T-helper 1 cell treated with Interleukin-12 subunit alpha and Interleukin-12 subunit beta and Interleukin-4 antibody, amounts not matched to agents 30 ng/mL and 1 ng/mL, for 36 hours (primary cell): Measurements from ENCODE around the gene UBL4A. TPM values are rescaled to one million over a fixed set of nuclear protein-coding genes. Genes with fewer than 3 reads are reported as not detected.

Source experiments
- intact Hi-C: fragments of 100-400 bp; cut with micrococcal nuclease; formaldehyde crosslinking; loops from one replicate; pipeline ENCODE4 v1.15.1; 2024
- total RNA-seq: library from RNA; stranded (reverse); gene quantifications from 2 replicates; pipeline ENCODE4 v1.2.3, GENCODE V29; 2022

UBL4A gene
- total RNA-seq, 1 donor from 2014 or later, result 47.8 TPM

DNA sequence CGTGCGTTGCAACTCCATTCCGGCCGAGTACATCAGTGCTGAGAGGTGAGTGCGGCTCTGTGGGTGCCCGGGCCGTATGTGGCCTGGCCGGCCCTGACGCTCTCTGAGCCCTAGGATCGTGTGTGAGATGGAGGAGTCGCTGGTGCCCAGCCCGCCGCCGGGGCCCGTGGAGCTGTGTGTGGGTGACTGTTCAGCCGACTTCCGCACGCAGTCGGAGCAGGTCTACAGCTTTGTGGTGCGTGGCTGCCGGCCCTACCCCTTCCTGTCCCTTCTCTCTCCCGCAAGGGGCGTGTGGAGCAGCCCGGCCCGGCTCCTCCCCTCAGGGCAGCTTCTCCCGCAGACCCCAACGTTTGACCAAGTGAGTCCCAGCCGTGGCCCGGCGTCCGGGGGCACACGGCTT lies 20.4 kb downstream of the UBL4A start:
- intact Hi-C loops, result no loop called here

GRCh38 chrX:154465601-154466000 lies 20.8 kb downstream of the UBL4A start:
- intact Hi-C loops, result no loop called here

GRCh38 chrX:154464806-154465365 lies 21.5 kb downstream of the UBL4A start:
- intact Hi-C loops, result no loop called here

GRCh38 chrX:154463611-154464220 lies 22.7 kb downstream of the UBL4A start:
- intact Hi-C loops, result no loop called here

GRCh38 chrX:154462396-154462795 lies 24.0 kb downstream of the UBL4A start:
- intact Hi-C loops, result no loop called here

DNA sequence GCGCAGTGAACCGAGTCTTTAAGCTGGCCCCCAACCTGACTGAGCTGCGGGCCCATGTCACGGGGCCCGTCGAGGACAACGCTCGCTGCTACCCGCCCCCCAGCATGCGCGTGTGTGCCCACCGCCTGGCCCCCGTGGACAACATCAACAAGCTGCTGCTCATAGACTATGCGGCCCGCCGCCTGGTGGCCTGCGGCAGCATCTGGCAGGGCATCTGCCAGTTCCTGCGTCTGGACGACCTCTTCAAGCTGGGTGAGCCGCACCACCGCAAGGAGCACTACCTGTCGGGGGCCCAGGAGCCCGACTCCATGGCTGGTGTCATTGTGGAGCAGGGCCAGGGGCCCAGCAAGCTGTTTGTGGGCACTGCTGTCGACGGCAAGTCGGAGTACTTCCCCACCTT lies 26.1 kb downstream of the UBL4A start:
- intact Hi-C loops, result no loop called here

- intact Hi-C loops, result loop anchor here (2.0 kb wide), 2 partner anchors 19 to 23 kb away; partner anchors contain the start of genes GDI1 and LAGE3
These were observed 26.6 kb downstream of the UBL4A start for GRCh38 chrX:154459832-154460231.

DNA sequence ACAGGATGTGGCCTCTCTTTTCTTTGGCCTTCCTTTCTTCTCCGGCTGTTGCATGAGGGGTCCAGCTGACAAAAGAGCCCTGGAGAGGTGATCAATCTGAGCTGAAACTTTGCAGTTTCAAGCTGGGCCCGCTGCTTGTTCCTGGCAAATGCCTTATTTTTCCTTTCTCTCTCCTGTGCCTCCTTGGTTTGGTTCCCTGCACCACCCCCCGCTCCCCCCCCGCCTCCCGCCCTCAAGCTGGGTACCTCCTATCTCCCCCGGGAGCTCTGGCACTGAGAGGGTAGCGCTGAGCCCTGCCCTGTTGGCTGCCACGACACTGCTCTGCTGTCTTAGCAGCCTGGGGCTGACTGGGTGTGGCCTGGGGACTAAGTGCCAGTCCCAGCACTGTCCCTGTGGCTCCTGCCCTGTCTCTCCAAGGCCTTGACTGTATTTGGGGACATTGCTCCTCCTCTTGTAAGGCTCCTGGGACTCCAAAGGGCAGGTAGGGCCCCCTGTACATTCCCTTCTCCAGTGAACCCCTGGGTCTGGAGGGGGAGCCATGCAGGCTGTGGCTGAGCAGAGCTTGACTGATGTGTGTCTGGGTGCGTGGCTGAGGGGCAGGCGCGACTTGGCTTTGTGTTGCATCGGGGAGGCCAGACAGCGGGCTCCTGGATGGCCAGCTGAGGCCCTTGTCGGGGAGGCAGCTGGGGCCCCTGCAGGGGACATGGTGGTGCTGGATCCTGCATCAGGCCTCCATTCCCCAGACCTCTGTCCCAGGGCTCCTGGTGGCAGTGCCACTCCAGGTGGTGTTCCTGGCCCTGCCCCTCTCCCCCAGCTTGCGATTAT lies 27.2 kb downstream of the UBL4A start:
- intact Hi-C loops, result loop anchor here (1.0 to 2.0 kb wide), 3 partner anchors 20 to 31 kb away; partner anchors contain the start of genes GDI1, LAGE3 and SLC10A3

- intact Hi-C loops, result loop anchor here (1.0 to 2.0 kb wide), 3 partner anchors 20 to 32 kb away; partner anchors contain the start of genes GDI1, LAGE3 and SLC10A3
These were observed 28.1 kb downstream of the UBL4A start, which contains the start of gene PLXNA3 for GRCh38 chrX:154458116-154458953. Gene PLXNA3 (plus strand): TSS chrX:154458281. CDS start chrX:154460184, 1,903 bp downstream.

DNA sequence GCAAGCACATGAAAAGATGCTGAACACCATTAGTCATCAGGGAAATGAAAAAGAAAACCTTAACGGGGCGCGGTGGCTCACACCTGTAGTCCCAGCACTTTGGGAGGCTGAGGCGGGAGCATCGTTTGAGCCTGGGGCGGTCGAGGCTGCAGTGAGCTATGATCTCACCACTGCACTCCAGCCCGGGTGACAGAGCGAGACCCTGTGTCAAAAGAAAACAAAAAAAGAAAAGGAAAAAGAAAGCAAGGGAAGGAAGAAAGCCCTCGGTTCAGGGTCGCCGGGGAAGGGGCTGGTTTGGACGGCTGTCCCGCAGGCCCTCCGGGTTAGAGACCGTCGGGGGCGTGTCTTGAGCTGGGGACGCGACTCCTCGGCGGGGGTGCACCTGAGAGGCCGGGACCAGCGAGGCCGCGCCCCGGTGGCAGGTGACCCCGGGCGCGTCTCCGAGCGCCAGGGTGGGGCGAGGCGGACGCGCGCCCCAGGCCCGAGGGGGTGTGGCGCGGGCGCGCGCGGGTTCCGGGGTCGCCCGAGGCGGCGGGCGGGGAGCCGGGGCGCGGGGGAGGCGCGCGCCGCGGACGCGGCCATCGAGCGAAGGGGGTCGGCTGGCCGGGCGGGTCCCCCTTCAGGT lies 28.8 kb downstream of the UBL4A start:
- intact Hi-C loops, result loop anchor here (1.0 to 2.0 kb wide), 3 partner anchors 21 to 33 kb away; partner anchors contain the start of genes GDI1, LAGE3 and SLC10A3

DNA sequence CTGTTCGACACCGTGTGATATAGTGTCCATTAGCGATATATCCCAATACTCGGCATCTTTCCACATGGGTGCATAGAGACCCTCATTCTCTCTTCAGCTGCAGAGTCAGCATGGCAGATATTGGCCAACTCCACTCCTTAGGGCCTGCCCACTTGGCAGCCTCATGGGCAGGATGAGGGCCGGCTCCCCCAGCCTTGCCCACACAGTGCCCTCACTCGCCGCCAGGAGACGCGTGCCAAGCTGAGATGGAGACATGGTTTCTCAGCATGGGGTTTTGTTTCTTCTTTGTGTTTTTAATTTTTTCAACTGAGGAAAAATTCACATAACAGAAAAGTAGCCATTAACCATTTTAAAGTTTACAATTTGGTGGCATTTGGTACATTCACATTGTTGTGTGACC lies 33.6 kb downstream of the UBL4A start:
- intact Hi-C loops, result no loop called here

- intact Hi-C loops, result no loop called here
These were observed 36.1 kb downstream of the UBL4A start for GRCh38 chrX:154450312-154450711.

GRCh38 chrX:154449618-154450017 lies 36.8 kb downstream of the UBL4A start:
- intact Hi-C loops, result no loop called here

DNA sequence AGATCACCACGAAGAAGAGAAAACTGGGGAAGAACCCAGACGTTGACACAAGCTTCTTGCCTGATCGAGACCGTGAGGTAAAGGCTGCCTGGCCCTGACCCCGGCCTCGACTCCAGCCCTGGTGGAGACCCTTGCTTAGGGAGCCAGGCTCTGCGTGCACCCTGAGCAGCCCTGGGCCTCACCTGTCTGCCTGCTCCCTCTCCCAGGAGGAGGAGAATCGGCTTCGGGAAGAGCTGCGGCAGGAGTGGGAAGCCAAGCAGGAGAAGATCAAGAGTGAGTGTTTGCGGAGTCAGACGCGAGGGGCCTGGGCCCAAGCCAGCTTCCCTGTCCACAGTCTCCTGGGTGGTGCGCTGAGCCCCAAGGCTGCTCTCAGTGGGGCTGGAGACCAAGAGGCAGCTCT lies 37.9 kb downstream of the UBL4A start:
- intact Hi-C loops, result no loop called here

DNA sequence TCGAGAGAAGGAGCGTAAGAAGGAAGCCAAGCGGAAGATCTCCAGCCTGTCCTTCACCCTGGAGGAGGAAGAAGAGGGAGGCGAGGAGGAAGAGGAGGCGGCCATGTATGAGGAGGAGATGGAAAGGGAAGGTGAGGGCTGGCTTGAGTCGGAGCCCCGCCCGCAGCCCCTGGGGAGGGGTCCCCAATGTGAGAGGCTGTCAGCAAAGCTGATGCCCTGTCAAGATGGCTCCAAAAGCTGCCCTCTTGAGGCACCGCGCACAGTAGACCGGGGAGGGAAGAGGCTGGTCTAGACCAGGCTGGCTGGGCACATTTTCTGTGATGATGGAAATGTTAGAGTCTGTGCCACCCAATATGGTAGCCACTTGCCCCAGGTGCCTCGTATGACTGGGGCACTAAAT lies 40.0 kb downstream of the UBL4A start:
- intact Hi-C loops, result no loop called here

DNA sequence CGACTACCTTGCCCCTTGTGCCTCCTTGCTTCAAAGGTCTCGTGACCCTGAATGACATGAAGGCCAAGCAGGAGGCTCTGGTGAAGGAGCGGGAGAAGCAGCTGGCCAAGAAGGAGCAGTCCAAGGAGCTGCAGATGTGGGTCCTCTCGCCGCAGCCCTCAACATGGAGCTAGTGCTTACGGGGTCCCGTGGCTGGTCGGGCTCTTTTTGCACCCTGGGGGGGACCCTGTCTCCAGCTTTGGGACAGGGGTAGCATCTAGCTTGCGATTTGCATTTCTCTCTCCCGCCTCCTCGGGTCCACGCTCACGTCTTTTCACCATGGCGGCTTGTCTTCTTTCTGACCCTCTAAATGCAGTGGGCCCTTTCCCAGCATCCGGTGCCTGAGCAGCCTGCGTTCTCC lies 40.6 kb downstream of the UBL4A start:
- intact Hi-C loops, result loop anchor here (2.0 kb wide), 1 partner anchor 33 kb away; the partner anchor contains the start of gene LAGE3

DNA sequence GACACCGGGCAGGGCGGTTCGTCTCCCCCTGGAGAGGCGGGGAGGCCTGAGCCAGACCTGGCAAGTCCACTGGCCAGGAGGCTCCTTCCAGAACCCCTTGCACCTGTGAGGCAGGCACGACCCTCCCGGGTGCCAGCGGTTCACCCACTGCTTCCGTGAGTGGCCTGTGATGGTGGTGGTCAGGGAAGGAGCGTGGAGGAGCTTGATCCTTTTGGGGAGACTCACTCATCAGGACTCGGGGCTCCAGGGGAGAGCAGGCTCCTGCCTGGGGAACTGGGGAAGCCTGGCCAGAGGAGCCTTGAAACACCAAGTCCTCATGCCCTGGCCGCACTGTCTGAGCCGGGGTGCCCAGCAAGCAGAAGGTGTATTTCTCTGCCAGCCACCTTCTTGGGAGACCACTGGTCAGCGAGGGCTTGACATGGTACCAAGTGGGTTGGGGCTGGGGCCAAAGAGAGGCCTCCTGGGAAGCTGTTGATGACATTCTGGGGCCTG lies 41.6 kb downstream of the UBL4A start:
- intact Hi-C loops, result loop anchor here (2.0 to 5.0 kb wide), 2 partner anchors 34 to 72 kb away; partner anchors contain the start of genes FAM3A and LAGE3

GRCh38 chrX:154443992-154444754 lies 42.2 kb downstream of the UBL4A start, which contains the start of gene FAM50A:
Gene FAM50A (plus strand): TSS chrX:154444141. CDS start chrX:154444236, 95 bp downstream.
- intact Hi-C loops, result loop anchor here (2.0 to 5.0 kb wide), 2 partner anchors 35 to 73 kb away; partner anchors contain the start of genes FAM3A and LAGE3

DNA sequence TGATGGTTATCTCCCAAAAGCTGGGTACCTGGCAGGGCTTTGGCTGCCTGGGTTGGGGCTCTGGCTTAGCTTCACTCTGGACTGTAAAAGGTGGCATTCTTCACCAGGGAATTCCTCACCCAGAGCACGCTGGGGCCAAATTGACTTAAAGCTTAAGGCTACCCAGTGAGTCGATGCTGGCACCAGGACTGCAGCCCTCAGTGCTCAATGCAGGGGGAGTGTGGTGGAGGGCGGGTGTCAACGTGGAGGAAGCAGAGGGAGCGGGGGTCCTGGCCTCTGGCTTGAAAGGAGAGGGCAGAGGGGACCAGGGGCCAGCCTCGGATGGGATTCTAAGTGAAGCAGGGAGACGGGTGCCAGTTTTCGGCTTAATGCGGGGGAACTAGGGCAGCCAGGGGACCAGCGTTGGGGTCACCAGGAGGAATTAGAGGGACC lies 42.9 kb downstream of the UBL4A start:
- intact Hi-C loops, result loop anchor here (5.0 kb wide), 1 partner anchor 74 kb away; the partner anchor contains the start of gene FAM3A
